Left lung (tissue), 10 donors: Measurements from ENCODE around the gene FAM229A. TPM values are rescaled to one million over a fixed set of nuclear protein-coding genes. Genes with fewer than 3 reads are reported as not detected.
"Not testable (repeated sequence)": the region's sequence is repeated elsewhere in the genome, so short reads cannot be mapped to it uniquely, and the experiment has no call there.

Experiments
- ATAC-seq: fragments of 200-7000 bp; cut with Tn5 transposase; one replicate; pipeline ENCODE4 v1.9.1; 2020; ENCODE audit warnings: moderate library complexity
- DNase-seq, 4 donors: peaks; one replicate each; pipeline ENCODE4 v3.0.0-alpha.2; 2013 to 2020
- H3K27ac ChIP-seq, 2 donors: fragments of 200-600 bp; sonication (generic) in 1 of 2; one replicate each; pipeline versions ENCODE4 v1.5.0 to v1.8.0; 2020 to 2021
- H3K27me3 ChIP-seq, 2 donors: fragments of 200-600 bp; sonication (generic) in 1 of 2; one replicate each; pipeline versions ENCODE4 v1.5.0 to v1.8.0; 2020 to 2021
- H3K36me3 ChIP-seq, 2 donors: fragments of 200-600 bp; sonication (generic) in 1 of 2; one replicate each; pipeline versions ENCODE4 v1.5.0 to v1.8.0; 2020 to 2021
- H3K4me1 ChIP-seq, 2 donors: fragments of 200-600 bp; one replicate each; pipeline ENCODE4 v1.8.0; 2021
- H3K4me3 ChIP-seq, 2 donors: fragments of 200-600 bp; sonication (generic) in 1 of 2; one replicate each; pipeline versions ENCODE4 v1.5.0 to v1.8.0; 2020 to 2021; ENCODE audit warnings: mild to moderate bottlenecking in 1 of 2
- H3K9me3 ChIP-seq, 2 donors: fragments of 200-600 bp; sonication (generic) in 1 of 2; one replicate each; pipeline versions ENCODE4 v1.5.0 to v1.8.0; 2020 to 2021
- CTCF ChIP-seq, 2 donors: fragments of 200-600 bp; sonication (generic) in 1 of 2; IDR thresholded peaks; one replicate each; pipeline versions ENCODE4 v1.5.0 to v1.8.0; 2021; ENCODE audit warnings: antibody characterized with exemption in 2 of 2
- intact Hi-C, 2 donors: fragments of 100-400 bp; cut with DNase I; formaldehyde crosslinking; loops; one replicate each; pipeline versions ENCODE4 v1.11.2 to v1.14.2; 2022
- polyA plus RNA-seq, 6 donors: library from polyadenylated mRNA; unstranded; fragments of 120-200 nt; gene quantifications; one replicate each; pipeline ENCODE4 v1.2.1, GENCODE V29; 2013; ENCODE audit not compliant: insufficient read length in 6 of 6
- total RNA-seq, 2 donors: library from RNA; stranded (reverse); fragmentation: NEBNext Ultra II Directional; extraction: Animal tissue kit (Norgen Biotek cat#: 25700); gene quantifications; one replicate each; pipeline ENCODE4 v1.2.1, GENCODE V29; 2021
- donor health status: DM: no; HTN: yes; CAD: no.
- donor health status: DM: no; HTN: no; CAD: no.

FAM229A gene
- total and polyA plus RNA-seq, 8 donors = 4.4 to 14.0 (median 6.7) TPM

GRCh38 chr1:32358435-32358834 lies 3.9 kb downstream of the FAM229A start:
- Histone ChIP-seq H3K4me3 (no peak overlapping the region), H3K36me3 (peaks cover 0 to 7% of the 10 kb centered on the region in 2 donors), H3K9me3 (no peaks in the 10 kb centered on the region), H3K27ac (no peak overlapping the region), H3K4me1 (peaks cover 19 to 24% of the 10 kb centered on the region in 2 donors), H3K27me3 (peaks cover 0 to 20% of the 10 kb centered on the region in 2 donors)
- no peak for TF ChIP-seq CTCF (IDR thresholded peaks at IDR 0.05)
- intact Hi-C loops = no loop called here
- no peak for DNase-seq
- no peak for ATAC-seq

- no peak for DNase-seq
- no peak for TF ChIP-seq CTCF (IDR thresholded peaks at IDR 0.05)
- Histone ChIP-seq H3K9me3 (no peaks in the 10 kb centered on the region), H3K4me3 (no peak overlapping the region), H3K27ac (no peak overlapping the region), H3K36me3 (no peaks in the 10 kb centered on the region), H3K4me1 (peaks cover 25 to 32% of the 10 kb centered on the region in 2 donors), H3K27me3 (peaks cover 0 to 18% of the 10 kb centered on the region in 2 donors)
- ATAC-seq = no peak
- intact Hi-C loops = no loop called here
Measured at GRCh38 chr1:32357614-32358013, 4.7 kb downstream of the FAM229A start.

- Histone ChIP-seq H3K9me3 (no peaks in the 10 kb centered on the region), H3K4me3 (no peak overlapping the region), H3K27me3 (peaks cover 0 to 6% of the 10 kb centered on the region in 2 donors), H3K27ac (no peak overlapping the region), H3K4me1 (peaks cover 23 to 33% of the 10 kb centered on the region in 2 donors), H3K36me3 (no peaks in the 10 kb centered on the region)
- no peak for TF ChIP-seq CTCF (IDR thresholded peaks at IDR 0.05)
- intact Hi-C loops = no loop called here
- ATAC-seq = no peak
- no peak for DNase-seq
Measured at GRCh38 chr1:32356478-32356877, 5.8 kb downstream of the FAM229A start.

- ATAC-seq, H3K9me3 ChIP-seq, DNase-seq, H3K36me3 ChIP-seq, H3K27me3 ChIP-seq, intact Hi-C loops, H3K27ac ChIP-seq, H3K4me3 ChIP-seq: not testable (repeated sequence)
- peaks cover 23 to 33% of the 10 kb centered on the region in 2 donors for H3K4me1 ChIP-seq
Measured at GRCh38 chr1:32355778-32356177, 6.5 kb downstream of the FAM229A start.

- Histone ChIP-seq H3K27me3 (no peaks in the 10 kb centered on the region), H3K27ac (peak overlapping the region in 1 of 2 donors; percentile 93), H3K9me3 (peaks cover 0 to 2% of the 10 kb centered on the region in 2 donors), H3K4me1 (peaks cover 28 to 51% of the 10 kb centered on the region in 2 donors), H3K4me3 (no peak overlapping the region), H3K36me3 (no peaks in the 10 kb centered on the region)
- intact Hi-C loops = no loop called here
- TF ChIP-seq CTCF (IDR thresholded peaks at IDR 0.05) = no peak
- DNase-seq = peak in 1 of 4 donors; percentile 84
- no peak for ATAC-seq
Measured at GRCh38 chr1:32353886-32354570, 8.3 kb downstream of the FAM229A start.
